Gastrocnemius medialis (tissue), 4 donors: ENCODE results near the gene PCNA. TPM values are rescaled to one million over a fixed set of nuclear protein-coding genes. Genes with fewer than 3 reads are reported as not detected.
"Not testable (repeated sequence)": the region's sequence is repeated elsewhere in the genome, so short reads cannot be mapped to it uniquely, and the experiment has no call there.

Source experiments
- ATAC-seq, 2 donors: fragments of 150-250 bp; one replicate each; pipeline ENCODE4 v1.9.1; 2016
- DNase-seq, 2 donors: peaks; one replicate each; pipeline ENCODE4 v3.0.0-alpha.2; 2019
- H3K27ac ChIP-seq, 4 donors: fragments of 200-600 bp; sonication (generic); 1 replicate in 1 of 4; 2 replicates in 3 of 4; pipeline ENCODE4 v1.5.1; 2016 to 2018; ENCODE audit warnings: mild to moderate bottlenecking in 2 of 4, moderate library complexity in 1 of 4
- H3K27me3 ChIP-seq, 3 donors: fragments of 200-600 bp; sonication (generic) in 2 of 3; 1 replicate in 1 of 3; 2 replicates in 2 of 3; pipeline versions ENCODE4 v1.5.1 to v1.6.0; 2016 to 2019; ENCODE audit warnings: mild to moderate bottlenecking in 1 of 3, moderate library complexity in 1 of 3
- H3K36me3 ChIP-seq, 2 donors: fragments of 200-600 bp; sonication (generic) in 1 of 2; one replicate each; pipeline ENCODE4 v1.5.1; 2017 to 2018
- H3K4me1 ChIP-seq, 2 donors: fragments of 200-600 bp; sonication (generic) in 1 of 2; one replicate each; pipeline ENCODE4 v1.5.1; 2016 to 2017; ENCODE audit warnings: mild to moderate bottlenecking in 2 of 2
- H3K4me3 ChIP-seq, 4 donors: fragments of 200-600 bp; sonication (generic) in 3 of 4; 1 replicate in 1 of 4; 2 replicates in 3 of 4; pipeline ENCODE4 v1.5.1; 2016 to 2019; ENCODE audit warnings: mild to moderate bottlenecking in 2 of 4
- H3K9me3 ChIP-seq, 3 donors: fragments of 200-600 bp; sonication (generic) in 2 of 3; 1 replicate in 1 of 3; 2 replicates in 2 of 3; pipeline ENCODE4 v1.5.1; 2016 to 2019
- POLR2A ChIP-seq, 2 donors: fragments of 450-650 bp; IDR thresholded peaks; one replicate each; pipeline ENCODE4 v1.6.1; 2017; ENCODE audit warnings: antibody characterized with exemption in 2 of 2, mild to moderate bottlenecking in 2 of 2, moderate library complexity in 2 of 2
- in situ Hi-C, 4 donors: fragments of 200-750 bp; cut with MboI; loops; one replicate each; pipeline versions ENCODE4 v1.15.0 to v1.8.0; 2017; ENCODE audit warnings: low sequenced_read_pairs in 4 of 4
- intact Hi-C: fragments of 100-400 bp; cut with DNase I; formaldehyde crosslinking; loops from one replicate; pipeline ENCODE4 v1.15.1; 2023; ENCODE audit warnings: low total_unique reads
- total RNA-seq, 4 donors: library from RNA; depleted of rRNA; stranded (reverse); fragments of >200 nt; gene quantifications; one replicate each; pipeline versions ENCODE4 v1.1.0 to v1.2.3, GENCODE V29; 2016
- TF ChIP-seq, protein P1 (sequence below), 5 experiments: fragments of 450-650 bp in 3 of 5; fragments of 200-600 bp in 2 of 5; sonication (generic) in 2 of 5; IDR thresholded peaks in 4 of 5; conservative IDR thresholded peaks in 1 of 5; 1 replicate in 4 of 5; 2 replicates in 1 of 5; pipeline ENCODE4 v1.5.1; 2016 to 2019; ENCODE audit warnings: antibody characterized with exemption in 5 of 5, mild to moderate bottlenecking in 3 of 5, moderate library complexity in 3 of 5

PCNA gene
- total RNA-seq, 4 donors from 2014 or later, result 19.1 to 40.0 (median 25.4) TPM

DNA sequence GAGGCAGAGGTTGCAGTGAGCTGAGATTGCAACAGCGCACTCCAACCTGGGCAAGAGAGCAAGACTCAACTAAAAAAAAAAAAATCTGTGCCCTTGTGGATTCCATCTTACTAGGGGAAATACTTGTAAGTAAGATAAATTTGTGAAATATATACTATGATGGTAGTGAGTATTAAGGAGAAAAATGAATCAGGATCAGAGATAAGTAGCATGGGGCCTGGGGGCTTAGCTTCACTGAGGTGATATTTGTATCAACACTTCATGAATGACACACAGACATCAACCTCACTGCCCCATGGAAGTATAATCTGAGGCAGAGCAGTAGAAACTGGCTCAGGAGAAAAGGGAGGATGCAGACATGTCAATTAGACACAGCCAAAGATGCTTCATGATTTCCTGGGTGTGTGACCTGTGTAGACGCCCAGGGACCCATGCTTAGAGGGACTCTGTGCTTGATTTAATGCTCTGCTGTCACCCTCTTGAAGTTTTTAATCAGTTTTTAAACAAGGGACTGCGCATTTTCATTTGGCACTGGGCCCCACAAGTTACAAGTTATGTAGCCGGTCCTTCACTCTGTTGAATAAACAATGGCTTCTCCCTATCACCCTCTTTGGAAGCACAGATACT, 41.9 kb downstream of the PCNA start:
- Histone ChIP-seq H3K4me1 (peaks cover 7 to 17% of the 10 kb centered on the region in 2 donors), H3K27ac (peak overlapping the region; percentile 33 to 64 (median 51)), H3K4me3 (peak overlapping the region in 2 of 4 donors; percentile 13 to 19), H3K36me3 (no peaks in the 10 kb centered on the region), H3K27me3 (no peaks in the 10 kb centered on the region), H3K9me3 (no peaks in the 10 kb centered on the region)
- in situ Hi-C loops (no loop called here), intact Hi-C loops (no loop called here)
- DNase-seq (no peak), ATAC-seq (no peak)
- TF ChIP-seq, protein P1, sequence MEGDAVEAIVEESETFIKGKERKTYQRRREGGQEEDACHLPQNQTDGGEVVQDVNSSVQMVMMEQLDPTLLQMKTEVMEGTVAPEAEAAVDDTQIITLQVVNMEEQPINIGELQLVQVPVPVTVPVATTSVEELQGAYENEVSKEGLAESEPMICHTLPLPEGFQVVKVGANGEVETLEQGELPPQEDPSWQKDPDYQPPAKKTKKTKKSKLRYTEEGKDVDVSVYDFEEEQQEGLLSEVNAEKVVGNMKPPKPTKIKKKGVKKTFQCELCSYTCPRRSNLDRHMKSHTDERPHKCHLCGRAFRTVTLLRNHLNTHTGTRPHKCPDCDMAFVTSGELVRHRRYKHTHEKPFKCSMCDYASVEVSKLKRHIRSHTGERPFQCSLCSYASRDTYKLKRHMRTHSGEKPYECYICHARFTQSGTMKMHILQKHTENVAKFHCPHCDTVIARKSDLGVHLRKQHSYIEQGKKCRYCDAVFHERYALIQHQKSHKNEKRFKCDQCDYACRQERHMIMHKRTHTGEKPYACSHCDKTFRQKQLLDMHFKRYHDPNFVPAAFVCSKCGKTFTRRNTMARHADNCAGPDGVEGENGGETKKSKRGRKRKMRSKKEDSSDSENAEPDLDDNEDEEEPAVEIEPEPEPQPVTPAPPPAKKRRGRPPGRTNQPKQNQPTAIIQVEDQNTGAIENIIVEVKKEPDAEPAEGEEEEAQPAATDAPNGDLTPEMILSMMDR (IDR thresholded peaks at IDR 0.05 in 4 of 5, conservative IDR thresholded peaks at IDR 0.05 in 1 of 5), result no peak
- TF ChIP-seq POLR2A (IDR thresholded peaks at IDR 0.05), result no peak

DNA sequence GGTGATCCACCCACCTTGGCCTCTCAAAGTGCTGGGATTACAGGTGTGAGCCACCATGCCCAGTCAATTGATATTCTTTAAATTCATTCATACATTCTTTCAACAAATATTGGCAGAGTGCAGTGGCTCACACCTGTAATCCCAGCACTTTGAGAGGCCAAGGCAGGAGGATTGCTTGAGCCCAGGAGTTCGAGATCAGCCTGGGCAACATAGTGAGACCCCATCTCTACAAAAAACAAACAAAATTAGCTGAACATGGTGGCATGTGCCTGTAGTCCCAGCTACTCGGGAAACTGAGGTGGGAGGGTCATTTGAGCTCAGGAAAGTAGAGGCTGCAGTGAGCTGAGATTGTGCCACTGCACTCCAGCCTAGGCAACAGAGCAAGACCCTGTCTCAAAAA, 42.8 kb downstream of the PCNA start:
- H3K27me3 ChIP-seq, DNase-seq, intact Hi-C loops, H3K27ac ChIP-seq, ATAC-seq, H3K4me3 ChIP-seq, in situ Hi-C loops, H3K9me3 ChIP-seq, H3K36me3 ChIP-seq: not testable (repeated sequence)
- peaks cover 8 to 19% of the 10 kb centered on the region in 2 donors for H3K4me1 ChIP-seq

DNA sequence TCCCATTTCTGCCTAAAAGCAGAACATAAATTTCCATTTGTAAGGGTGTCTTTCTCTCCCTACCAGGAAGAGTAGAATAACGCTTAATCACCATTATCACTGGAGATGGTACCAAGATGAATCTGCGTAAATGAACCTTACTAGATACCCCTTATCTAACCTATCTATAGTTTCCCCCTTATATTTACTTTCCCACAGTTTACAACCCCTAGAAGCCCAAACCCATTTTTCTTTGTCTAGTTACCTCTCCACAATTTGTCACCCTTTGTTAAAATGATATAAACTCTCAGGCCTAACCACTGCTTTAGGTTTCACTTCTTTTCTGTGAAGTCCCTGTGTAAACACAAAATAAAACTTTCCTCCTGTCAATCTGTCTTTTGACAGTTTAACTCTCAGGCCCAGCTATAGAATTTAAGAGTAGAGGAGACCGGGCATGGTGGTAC, 45.5 kb downstream of the PCNA start:
- no peaks in the 10 kb centered on the region for H3K27me3 ChIP-seq
- in situ Hi-C loops, result no loop called here
- no peak for DNase-seq
- H3K36me3 ChIP-seq, result no peaks in the 10 kb centered on the region
- ATAC-seq, result no peak
- TF ChIP-seq, protein P1 (IDR thresholded peaks at IDR 0.05 in 4 of 5, conservative IDR thresholded peaks at IDR 0.05 in 1 of 5), result no peak
- TF ChIP-seq POLR2A (IDR thresholded peaks at IDR 0.05), result no peak
- H3K4me3 ChIP-seq, result no peak overlapping the region
- H3K9me3 ChIP-seq, result no peaks in the 10 kb centered on the region
- intact Hi-C loops, result no loop called here
- H3K27ac ChIP-seq, result no peak overlapping the region
- peaks cover 8 to 11% of the 10 kb centered on the region in 2 donors for H3K4me1 ChIP-seq

DNA sequence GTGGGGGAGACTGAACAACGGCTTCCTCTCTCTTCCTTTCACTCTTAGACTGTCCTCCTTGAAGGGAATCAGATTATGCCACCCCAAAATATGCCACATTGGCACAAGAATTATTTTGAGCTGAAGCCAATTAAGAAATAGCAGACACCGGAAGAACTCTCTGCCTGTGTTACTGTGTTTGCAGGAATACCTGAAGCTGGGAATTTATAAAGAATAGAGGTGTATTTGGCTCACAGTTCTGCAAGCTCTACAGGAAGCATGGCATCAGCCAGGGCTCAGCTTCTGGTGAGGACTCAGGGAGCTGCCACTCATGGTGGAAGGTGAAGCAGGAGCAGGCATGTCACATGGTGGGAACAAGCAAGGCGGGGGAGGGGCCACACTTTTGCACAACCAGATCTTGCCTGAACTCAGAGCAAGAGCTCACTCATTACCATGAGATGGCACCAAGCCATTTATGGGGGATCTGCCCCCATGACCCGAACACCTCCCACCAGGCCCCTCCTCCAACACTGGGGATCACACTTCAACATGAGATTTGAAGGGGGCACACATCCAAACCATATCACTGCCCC, 46.0 kb downstream of the PCNA start:
- ATAC-seq, result no peak
- H3K27ac ChIP-seq, result peak overlapping the region in 2 of 4 donors; percentile 20 to 32
- TF ChIP-seq POLR2A (IDR thresholded peaks at IDR 0.05), result no peak
- TF ChIP-seq, protein P1 (IDR thresholded peaks at IDR 0.05 in 4 of 5, conservative IDR thresholded peaks at IDR 0.05 in 1 of 5), result no peak
- DNase-seq, result peak in 1 of 2 donors; percentile 32
- no peaks in the 10 kb centered on the region for H3K36me3 ChIP-seq
- H3K9me3 ChIP-seq, result no peaks in the 10 kb centered on the region
- no peak overlapping the region for H3K4me3 ChIP-seq
- in situ Hi-C loops (no loop called here), intact Hi-C loops (no loop called here)
- H3K4me1 ChIP-seq, result peaks cover 8 to 11% of the 10 kb centered on the region in 2 donors
- H3K27me3 ChIP-seq, result no peaks in the 10 kb centered on the region

DNA sequence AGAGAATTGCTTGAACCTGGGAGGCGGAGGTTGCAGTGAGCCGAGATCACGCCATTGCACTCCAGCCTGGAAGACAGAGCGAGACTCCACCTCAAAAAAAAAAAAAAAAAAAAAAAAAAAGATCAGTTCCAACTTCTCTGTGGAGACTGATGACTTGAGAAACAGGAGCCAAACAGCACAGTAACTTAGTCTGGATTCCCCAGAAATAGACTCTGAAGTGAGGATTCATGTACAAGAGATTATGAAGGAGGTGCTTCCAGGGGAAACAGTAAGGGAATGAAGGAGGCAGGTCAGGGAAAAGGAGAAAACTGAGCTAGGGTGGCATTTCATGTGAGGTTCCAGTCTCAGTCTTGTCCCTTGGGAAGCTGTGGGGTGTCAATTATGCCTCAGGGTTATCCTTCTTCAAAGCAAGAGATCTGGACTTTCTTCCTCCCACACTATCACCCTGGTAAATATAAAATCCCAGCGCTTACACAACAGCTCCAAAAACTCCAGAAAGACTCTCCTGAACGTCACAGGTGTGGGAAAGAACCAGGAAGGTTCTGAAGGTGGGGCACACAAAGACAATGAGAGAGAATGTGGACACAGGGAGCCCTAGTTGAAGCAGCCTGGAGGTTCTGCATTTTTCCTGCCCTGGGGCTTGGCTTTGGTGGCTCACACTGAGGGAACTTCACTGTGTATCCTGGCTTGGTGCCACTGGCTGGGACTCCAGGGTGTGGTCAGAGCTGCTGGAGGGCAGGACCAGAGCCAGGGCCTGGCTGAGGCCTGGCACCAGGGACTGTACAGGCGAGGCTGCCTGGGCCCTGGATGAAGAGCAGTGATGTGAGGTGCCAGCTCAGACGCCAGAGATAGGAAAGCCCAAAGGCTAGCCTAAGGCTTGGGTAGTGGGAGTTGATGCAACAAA, 46.8 kb downstream of the PCNA start:
- in situ Hi-C loops, result no loop called here
- Histone ChIP-seq H3K4me3 (no peak overlapping the region), H3K36me3 (no peaks in the 10 kb centered on the region), H3K27ac (peak overlapping the region in 3 of 4 donors; percentile 20 to 37 (median 32)), H3K9me3 (no peaks in the 10 kb centered on the region), H3K4me1 (peaks cover 8 to 11% of the 10 kb centered on the region in 2 donors), H3K27me3 (no peaks in the 10 kb centered on the region)
- DNase-seq, result peak; percentile 75 to 88
- peak; percentile 95 for ATAC-seq
- intact Hi-C loops, result no loop called here
- TF ChIP-seq, protein P1 (IDR thresholded peaks at IDR 0.05 in 4 of 5, conservative IDR thresholded peaks at IDR 0.05 in 1 of 5), result no peak
- no peak for TF ChIP-seq POLR2A (IDR thresholded peaks at IDR 0.05)

DNA sequence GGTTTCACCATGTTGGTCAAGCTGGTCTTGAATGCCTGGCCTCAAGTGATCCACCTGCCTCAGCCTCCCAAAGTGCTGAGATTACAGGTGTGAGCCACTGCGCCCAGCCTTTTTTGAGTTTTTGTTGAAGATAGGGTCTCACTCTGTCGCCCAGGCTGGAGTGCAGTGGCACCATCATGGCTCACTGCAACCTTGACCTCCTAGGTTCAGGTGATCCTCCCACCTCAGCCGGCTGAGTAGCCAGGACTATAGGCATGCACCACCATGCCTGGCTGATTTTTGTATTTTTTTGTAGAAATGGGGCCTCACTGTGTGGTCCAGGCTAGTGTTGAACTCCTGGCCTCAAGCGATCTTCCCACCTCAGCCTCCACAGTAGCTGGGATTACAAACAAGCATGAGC, 47.8 kb downstream of the PCNA start:
- H3K27ac ChIP-seq, H3K4me3 ChIP-seq, in situ Hi-C loops, H3K27me3 ChIP-seq, DNase-seq, intact Hi-C loops, ATAC-seq, H3K36me3 ChIP-seq, H3K9me3 ChIP-seq: not testable (repeated sequence)
- peaks cover 8 to 11% of the 10 kb centered on the region in 2 donors for H3K4me1 ChIP-seq
